T-helper 2 cell treated with Interferon-gamma antibody and Interleukin-4, amounts not matched to agents 100 ng/mL and 5 ng/mL, for 36 hours (primary cell): ENCODE data around the gene EPHB2. TPM values are rescaled to one million over a fixed set of nuclear protein-coding genes. Genes with fewer than 3 reads are reported as not detected.

ENCODE experiments used
- intact Hi-C: fragments of 100-400 bp; cut with micrococcal nuclease; formaldehyde crosslinking; loops from one replicate; pipeline ENCODE4 v1.15.1; 2023
- total RNA-seq: library from RNA; stranded (reverse); gene quantifications from 2 replicates; pipeline ENCODE4 v1.2.3, GENCODE V29; 2022

Gene EPHB2
- total RNA-seq, 1 donor from 2014 or later, result not detected

DNA sequence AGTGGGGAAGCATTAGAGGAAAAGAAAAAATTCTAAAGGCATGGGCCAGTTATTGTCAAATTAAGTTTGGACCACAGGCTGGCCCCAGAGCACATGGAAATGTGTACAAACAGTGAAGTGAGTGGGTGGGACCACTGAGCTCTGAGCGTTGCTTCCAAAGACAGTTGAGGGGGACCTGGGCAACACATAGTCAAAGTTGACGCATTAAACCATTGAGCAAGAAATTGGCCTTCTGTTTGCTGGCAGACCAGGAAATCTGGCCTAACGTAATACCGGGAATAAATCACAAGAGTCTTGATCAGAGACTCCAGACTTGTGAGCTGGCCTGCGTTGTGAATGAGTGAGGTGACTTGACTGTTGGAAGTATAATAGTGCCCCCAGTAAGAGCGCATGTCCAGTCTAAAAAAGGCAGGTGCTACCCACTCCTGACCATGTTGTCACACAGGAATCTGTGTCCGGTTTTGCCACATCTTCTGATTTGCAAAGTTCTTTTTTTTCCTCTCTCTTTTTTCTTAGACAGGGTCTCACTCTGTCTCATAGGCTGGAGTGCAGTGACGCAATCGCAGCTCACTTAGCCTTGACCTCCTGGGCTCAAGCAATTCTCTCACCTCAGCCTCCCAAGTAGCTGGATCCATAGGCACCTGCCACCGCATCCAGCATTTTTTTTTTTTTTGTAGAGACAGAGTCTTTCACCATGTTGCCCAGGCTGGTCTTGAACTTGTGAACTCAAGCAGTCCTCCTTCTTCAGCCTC, 10.7 kb downstream of the EPHB2 start:
- intact Hi-C loops, result no loop called here

GRCh38 chr1:22722901-22723550, 12.4 kb downstream of the EPHB2 start:
- intact Hi-C loops, result no loop called here

DNA sequence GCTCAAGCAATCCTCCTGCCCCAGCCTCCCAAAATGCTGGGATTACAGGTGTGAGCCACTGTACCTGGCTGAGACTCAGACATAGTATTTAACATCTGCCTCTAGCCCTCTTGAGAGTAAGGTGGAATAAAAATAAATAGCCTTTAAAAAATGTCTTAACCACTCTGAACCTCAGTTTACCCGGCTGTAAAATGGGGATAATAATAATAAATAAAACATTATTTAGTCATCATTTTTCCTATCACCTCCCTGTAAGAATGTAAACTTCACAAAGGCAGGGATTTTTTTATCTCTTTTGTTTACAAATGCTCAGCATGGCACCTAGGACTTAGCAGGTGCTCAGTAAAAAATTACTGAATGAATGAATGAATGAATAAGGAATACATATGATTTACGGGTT, 17.2 kb downstream of the EPHB2 start:
- intact Hi-C loops, result no loop called here

GRCh38 chr1:22728751-22729399, 18.2 kb downstream of the EPHB2 start:
- intact Hi-C loops, result no loop called here

DNA sequence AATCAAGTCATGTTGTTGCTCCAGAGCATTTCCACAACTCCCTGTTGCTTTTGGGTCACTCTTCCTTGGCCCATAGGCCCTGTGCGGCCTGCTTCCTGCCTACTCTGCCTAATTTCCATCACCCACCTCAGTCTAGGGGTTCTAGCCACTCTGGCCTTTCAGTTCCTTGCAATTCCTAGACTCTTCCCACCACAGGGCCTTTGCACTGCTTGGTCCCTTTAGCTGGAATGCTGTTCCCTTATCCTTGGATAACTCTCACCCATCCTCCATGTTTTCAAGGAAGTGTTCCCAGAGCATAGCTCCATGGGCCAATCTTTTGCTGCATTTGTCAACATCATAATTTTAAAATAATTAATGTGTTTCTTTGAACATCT, 18.7 kb downstream of the EPHB2 start:
- intact Hi-C loops, result no loop called here

GRCh38 chr1:22729912-22730311, 19.3 kb downstream of the EPHB2 start:
- intact Hi-C loops, result no loop called here

DNA sequence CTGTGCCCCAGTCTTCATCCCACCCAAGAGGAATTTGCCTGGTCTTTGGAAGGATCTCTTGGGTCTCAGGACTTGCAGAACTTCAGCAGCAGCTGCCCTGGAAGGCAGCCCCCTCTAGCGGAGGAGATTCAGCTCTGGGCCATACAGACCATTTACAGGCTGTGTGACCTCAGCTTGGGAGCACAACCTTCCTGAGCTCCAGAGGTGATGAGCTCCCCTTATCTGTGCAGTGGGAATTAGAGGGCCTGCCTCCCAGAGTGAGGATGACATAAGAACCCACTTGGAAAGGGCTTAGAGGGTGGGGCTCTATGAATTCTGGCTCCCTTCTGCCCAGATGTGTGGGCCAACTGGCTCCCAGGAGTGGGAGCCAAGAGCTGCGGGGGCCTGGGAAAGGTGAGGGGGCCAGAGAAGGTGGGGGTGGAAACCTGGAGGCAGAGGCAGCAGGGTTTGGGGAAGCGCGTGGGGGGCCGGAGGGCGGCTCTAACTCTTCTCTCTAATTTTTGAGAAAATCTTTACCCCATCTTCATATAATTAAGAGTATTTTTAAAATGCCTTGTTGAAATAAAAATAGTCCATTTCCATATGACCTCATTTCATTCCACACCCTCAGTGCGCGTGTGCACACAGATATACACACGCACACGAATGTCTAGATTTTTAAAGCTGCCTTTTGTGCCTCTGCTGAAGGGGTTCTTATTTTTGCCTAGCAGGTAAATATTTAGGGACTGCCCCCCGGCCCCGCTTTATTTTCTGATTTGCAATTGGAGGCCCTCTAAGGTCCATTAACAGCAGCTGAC, 21.5 kb downstream of the EPHB2 start:
- intact Hi-C loops, result no loop called here

GRCh38 chr1:22733643-22734042, 23.0 kb downstream of the EPHB2 start:
- intact Hi-C loops, result no loop called here

- intact Hi-C loops, result no loop called here
These were observed 26.0 kb downstream of the EPHB2 start for GRCh38 chr1:22736501-22737080.

DNA sequence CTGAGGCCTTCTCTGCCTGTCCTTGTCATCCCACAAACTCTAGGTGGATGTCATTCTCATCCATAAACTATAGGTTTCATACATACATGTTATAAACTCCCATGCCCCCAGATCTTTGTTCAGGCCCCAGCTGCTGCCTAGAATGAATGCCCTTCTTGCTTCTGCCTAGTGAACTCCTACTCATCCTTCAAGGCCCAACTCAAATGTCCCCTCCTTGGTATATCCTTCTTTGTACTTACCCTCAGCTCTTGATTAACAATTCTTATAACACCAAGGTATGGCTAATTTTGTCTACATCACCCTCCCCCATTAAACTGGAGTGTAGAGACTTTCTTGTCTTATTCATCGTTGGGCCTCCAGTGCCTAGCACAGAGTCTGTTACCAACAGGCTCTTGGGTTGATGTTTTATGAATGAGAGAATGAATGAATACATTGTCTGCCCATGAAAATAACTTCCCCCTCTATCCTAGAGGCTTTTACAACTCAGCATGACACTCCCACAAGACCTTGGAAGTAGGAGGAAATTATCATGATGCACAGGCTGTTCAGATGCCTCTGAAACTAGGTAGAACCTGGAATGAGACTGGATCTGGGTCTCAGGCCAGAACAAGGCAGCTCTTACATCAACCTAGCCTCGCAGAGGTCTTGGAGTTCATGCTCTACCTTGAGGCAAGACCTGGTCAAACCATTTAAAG, 26.9 kb downstream of the EPHB2 start:
- intact Hi-C loops, result no loop called here

- intact Hi-C loops, result no loop called here
These were observed 27.4 kb downstream of the EPHB2 start for GRCh38 chr1:22738069-22738435.

DNA sequence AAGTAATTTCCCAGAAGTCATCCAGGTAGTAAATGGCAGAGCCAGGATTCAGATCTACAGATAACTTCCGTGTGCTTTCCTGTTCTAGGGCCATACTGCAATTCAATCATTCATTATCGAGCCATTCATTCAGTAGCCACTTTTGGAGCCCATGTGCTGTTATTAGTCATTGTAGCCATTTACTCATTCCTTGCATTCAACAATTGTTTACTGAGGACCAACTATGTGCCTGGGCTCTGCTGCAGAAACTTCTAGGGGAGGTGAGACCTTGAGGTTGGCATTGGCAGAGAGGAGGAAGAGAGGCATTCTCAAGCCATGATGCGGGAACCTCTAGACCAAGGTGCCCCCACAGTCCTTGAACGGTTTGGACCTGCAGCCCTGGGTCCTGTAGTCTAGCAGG, 27.9 kb downstream of the EPHB2 start:
- intact Hi-C loops, result no loop called here

DNA sequence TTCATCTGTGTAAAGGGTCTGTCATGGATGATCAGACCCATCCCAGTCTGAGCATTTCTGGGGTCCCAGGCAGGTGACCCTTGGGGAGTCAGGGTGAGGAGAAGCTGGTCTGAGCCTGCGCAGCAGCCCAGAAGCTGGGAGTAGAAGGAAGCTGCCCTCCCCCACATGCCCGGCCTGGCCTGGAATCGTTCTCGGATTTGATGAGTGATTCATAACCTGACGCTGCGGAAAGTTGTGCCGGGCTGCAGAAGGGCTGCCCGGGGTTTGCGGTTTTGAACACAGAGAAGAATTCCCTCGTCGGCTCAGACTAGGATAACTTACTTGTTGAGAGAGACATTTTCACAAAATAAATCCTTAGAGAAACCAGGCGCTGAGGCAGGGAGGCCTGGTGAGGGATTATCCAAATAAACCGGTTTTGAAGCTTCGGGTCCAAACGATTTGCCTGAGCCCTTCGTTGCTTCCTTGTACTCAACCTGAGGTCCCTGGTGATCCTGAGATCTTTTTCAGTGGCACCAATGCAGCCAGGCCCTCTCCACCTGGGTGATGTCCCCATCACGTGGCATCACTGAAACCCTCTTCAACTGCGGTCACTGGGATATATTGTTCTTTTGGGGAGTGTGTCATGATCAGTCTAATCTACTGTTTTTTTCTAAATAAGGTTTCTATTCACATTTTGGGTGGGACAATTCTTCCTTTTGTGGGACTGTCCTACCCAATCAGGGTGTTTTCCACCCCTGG, 29.2 kb downstream of the EPHB2 start:
- intact Hi-C loops, result no loop called here

- intact Hi-C loops, result no loop called here
These were observed 30.5 kb downstream of the EPHB2 start for GRCh38 chr1:22741118-22741517.

DNA sequence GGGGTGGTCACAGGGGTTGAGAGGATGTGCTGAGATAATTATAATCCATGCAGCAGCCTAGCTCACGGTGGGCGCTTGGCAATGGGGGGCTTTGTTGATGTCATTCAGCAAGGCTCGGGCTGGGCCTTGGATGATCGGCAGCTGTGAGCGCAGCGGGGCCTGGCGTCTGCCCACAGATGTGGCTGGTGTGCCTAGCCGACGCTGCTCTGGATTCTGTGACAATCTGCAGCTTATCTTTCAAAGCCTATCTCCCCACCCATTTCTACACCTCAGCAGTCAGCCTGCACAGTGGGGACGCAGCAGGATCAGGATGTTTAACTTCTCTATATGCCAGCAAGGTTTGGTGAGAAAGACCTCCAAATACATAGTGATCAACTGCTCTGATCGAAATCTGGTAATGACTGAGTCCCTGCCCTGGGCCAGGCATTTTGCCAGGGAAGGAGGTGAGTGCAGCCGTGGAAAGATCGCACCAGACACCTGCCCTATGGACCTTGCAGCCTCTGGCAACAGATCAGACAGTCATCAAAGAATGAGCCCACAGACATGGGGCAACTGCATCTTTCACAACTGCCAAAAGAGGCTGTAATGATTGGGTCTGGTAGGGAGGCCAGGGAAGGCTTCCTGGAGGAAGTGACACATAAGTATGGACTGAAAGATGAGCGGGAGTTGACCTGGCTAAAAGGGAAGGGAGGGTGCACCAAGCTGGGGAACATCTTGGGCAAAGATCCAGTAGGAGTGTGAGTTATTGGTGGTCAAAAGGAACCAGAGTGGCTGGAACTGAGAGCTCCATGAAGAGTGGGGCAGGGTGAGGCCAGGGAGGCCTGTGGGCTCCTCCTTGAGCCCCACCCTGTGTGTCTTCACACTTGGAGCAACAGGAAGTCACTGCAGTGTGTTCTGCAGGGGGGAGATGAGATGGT, 35.3 kb downstream of the EPHB2 start:
- intact Hi-C loops, result no loop called here

- intact Hi-C loops, result no loop called here
These were observed 36.5 kb downstream of the EPHB2 start for GRCh38 chr1:22747021-22747734.

DNA sequence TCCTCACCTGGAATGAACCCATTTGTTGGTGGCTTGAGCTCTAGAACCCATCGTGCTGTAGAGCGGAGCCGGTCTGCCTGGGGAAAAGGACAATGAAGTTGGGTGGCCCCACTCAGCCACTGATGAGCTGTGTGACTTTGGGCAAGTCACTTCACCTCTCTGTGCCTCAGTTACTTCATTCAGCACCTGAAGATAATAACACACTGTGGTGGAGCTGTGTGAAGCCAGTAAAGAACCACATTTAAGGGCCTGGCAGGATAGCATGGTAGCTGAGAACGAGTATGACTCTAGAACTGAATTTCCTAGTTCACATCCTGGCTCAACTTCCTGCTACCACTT, 37.1 kb downstream of the EPHB2 start:
- intact Hi-C loops, result no loop called here

DNA sequence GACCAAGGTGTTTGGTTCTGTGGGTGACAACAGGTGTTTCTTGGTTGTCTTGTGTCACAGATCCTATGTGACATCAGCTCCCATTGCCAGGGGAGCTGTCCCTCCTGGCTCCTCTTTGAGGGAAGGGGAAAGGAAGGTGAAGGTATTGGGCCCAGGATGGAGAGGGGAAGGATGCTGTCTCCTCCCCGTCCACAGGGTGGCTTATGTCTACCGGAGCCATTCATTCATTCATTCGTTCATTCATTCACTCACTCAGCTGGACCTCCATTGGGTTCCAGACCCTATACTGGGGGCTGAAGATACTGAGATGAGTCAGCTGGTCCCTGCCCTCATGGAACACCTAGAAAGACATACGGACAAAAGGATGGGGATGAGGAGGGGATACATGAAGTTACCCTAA, 38.9 kb downstream of the EPHB2 start:
- intact Hi-C loops, result no loop called here
